GM21529 (cell line): ENCODE results near the gene TMPRSS13.
A peak's percentile ranks its signal among the peaks of the same experiment; 100 is the strongest.

Experiments used
- ATAC-seq: cut with Tn5 transposase; IDR thresholded peaks from one replicate; pipeline ENCODE4 v1.9.1; 2021; ENCODE audit not compliant: unreplicated experiment

Gene TMPRSS13

DNA sequence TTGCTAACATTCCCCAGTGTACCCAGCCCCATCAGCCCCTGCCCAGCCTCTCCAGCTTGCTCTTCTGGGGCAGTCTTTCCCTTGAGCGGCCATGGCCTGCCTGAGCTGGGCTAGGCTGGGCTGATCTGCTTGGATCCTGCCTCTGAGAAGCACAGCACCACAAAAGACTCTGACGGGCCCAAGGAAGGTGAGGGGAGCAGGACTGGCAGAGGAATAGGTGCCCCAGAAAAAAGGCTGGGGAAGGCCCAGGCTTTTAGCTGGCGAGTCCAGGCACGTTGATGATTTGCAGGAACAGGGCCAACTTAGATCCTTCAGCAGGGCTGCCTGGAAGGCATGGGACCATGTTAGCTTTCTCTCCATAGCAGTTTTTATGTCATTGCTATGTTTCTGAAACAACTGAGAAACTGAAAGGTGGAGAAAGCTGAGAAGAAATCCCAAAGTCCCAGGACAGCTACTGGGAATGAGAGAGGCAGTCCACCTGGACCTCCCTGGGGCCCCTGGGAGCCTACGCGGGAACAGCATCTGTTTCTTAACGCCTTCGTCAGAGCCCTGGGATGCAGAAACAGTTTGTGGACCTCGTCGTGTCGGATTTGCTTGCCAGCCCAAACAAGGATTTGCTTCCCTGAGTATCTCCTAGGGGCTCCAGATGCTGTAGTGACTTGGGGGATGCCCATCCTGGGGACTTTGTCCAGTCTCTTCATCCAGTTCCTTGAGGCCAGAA is 28.3 kb downstream of the TMPRSS13 start:
- no peak for ATAC-seq

DNA sequence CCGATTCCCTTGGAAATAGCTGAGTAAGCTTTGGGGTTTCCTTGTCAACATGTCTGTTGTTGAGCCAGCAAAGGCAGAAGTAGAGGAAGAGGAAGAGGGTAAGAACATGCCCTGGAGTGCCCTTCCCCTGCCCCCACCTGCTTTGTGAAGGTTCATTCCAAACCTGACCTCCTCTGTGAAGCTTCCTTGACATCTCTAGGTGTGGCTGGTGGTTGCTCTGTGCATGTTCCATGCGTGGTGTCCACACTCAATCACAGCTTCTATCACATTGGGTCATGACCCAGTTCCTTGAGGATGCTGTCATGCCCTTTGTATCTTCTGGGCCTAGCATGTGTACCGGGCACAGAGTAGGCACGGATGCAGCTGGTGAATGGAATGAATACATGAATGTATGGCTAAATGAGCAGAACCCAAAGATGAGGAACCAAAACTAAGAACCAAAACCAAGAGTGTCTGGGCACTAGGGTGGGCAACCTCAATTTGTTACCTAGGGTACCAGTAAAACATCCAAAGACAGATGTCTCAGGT is 29.0 kb downstream of the TMPRSS13 start:
- peak; percentile 55 for ATAC-seq

DNA sequence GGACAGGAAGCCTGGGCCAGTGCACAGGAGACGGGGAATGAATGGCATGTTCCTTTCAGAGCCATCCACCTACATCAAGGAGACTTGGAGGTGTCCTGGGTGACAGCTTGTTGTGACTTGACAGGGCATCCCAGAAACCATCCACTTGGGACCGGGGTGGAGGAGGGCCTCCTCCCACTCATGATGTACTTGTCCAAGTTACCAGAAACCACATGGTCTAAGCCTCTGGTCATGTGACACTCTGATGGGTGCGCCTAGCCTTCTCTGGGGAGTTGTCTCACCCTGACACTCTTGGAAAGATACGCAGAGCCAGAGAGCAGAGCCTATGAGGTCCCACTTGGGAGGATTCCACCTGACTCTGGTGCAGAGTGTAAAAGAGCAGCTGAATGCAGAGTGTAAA is 31.1 kb downstream of the TMPRSS13 start:
- ATAC-seq: no peak

DNA sequence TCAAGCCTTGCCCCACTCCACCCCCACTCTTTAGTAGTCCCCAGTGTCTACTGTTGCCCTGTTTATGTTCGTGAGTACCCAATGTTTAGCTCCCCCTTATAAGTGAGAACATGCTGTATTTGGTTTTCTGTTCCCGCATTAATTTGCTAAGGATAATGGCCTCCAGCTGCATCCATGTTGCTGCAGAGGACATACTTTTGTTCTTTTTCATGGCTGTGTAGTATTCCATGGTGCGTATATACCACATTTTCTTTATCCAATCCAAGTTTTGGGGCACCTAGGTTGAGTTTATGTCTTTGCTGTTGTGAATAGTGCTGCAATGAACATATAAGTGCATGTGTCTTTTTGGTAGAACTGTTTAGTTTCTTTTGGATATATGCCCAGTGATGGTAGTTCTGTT is 36.6 kb downstream of the TMPRSS13 start:
- ATAC-seq: no peak

DNA sequence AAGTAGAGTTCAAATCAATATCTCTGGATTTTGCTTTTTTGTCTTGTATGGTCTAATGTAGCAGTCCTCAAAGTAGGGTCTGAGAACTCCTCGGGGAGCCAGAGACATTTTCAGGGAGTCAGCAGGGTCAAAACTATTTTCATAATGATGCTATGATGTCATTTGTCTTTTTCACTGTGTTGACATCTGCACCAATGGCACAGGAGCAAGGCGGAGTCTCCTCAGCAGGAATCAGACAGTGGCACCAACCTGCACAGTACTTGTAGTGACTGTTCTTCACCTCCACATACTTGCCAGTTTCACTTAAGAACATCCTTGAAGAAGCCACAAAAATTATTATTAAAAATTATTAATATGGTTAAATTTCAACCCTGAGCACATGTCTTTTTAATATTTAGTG is 37.8 kb downstream of the TMPRSS13 start:
- ATAC-seq: no peak

DNA sequence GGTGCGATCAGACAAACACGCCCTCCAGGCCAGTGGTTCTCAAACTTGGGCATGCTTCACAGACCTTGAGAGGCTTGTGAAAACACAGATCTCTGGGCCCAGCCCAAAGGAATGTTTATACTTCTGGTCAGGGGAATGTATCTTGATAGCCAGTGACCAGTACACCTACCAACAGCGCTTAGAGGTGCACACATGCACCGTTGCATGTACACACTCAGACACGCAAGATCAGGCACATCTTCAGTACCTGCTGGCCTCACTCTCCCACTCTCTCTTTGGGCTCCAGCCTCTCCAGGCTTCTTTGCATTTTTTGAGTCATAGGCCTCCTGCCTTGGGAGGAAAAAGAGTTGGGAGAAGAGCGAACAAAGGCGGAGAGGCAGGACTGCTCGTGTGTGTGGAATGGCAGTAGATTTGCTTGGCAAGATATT is 41.0 kb downstream of the TMPRSS13 start:
- ATAC-seq: no peak

DNA sequence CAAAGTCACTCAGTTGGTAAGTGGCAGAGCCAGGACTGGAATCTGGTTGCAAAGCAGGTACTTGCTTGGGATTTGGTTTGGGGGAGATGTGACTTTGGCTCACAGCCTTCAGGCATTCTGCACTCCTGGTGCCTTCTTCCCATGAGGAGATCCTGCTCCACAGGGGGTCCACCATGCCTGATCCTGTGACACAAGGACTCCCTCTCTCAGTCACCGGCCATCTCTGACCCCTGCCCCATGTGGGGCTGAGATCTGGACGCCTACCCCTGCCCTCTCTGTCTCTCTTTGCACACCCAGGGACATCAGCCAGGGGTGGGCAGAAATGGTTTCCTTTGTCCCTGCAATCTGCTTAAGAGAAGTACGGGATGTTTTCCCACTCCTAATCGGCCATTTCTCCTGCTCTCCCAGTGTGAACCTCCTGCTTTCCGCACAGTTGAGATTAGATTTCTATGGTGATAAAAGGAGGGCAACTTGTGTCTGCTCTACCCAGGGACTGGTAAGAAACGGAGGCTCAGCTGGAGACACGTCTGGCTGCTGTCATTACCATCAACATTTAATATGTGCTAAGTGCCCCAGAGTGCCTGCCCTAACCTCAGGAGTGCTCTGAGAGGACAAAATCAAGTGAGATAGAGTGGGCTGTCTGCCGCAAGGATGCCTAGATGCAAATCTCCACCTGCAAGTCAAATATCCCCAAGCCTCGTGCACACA is 41.6 kb downstream of the TMPRSS13 start:
- no peak for ATAC-seq

DNA sequence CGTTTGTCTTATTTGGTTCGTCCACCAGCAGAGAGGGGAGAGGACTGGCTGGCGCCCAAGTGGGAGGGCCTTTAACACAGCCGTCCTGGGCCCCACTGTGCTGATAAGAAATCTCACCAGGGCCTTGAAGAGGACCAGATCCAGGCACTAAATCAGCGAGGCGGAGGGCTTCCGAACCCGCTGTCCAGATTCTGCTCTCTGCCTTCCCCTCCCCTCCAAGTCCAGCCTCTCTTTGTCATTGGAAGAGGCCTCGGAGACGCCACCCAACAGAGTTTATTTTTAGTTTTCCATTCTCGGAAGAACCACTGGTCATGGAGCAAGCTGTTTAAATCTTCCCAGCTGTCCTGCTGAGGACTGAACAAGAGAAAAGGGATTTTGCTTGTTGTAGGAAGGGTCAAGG is 43.4 kb downstream of the TMPRSS13 start:
- no peak for ATAC-seq

DNA sequence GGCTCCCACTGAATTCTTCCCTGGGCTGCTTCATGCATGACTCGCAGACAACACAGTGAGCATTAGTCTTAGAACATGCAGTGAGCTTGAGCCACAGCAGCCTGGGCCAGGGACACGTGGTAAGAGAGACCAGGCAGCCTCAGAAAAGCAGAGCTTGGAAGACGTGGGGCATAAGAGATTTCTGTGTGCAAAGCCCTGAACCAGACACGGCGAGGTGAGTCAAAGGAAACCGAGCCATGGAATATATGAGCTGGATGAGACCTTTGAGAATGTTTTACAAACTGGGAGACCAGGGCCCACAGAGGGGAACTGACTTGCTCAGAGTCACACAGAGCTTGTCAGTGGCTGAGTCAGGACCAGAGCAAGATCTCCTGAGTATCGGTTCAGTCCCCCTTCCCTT is 44.2 kb downstream of the TMPRSS13 start:
- no peak for ATAC-seq

DNA sequence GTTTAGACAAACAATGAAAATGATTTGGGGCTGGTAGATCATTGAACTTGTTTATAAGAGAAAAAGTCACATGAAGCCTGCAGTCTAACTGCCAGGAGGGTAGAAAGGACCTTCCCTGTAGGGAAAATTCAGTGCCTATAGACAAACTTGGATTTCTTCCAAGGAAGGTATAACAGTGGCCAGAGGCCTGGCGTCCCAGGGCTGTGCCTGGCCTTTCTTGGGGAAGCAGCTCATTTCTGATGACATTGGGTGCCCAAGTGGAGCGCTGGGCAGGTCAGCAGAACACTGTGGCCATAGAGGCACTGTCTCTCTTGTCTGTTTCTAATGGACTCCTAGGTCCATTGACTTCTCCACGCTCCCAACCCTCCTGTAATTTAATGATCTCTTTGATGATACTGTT is 46.1 kb downstream of the TMPRSS13 start:
- no peak for ATAC-seq

DNA sequence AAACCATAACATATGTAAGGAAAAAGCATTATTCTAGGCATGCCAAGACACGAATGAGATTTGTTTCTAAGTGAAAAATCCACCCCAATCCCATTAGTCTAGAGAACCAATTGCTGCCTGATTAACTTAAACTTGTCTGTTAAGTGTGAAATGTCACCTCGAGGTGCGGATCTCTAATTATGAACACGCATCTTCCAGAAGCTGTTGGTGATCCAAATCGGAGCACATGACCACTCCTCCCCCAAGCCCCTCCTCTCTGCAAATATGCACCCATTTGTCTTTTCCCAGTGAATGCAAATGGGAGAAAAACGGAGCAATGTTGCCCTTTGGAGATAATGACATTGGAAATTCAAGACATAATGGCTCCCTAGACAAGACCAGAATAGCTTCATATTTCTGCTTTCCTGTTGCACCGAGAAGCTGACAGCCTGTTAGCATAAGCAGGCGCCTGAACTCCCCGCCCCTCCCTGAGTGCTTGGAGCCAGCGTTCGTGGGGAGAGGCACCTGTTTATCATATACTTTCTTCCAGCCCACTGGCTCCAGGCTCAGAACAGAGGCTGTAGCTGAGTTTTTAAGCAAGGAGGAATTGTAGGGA is 46.8 kb downstream of the TMPRSS13 start:
- no peak for ATAC-seq

DNA sequence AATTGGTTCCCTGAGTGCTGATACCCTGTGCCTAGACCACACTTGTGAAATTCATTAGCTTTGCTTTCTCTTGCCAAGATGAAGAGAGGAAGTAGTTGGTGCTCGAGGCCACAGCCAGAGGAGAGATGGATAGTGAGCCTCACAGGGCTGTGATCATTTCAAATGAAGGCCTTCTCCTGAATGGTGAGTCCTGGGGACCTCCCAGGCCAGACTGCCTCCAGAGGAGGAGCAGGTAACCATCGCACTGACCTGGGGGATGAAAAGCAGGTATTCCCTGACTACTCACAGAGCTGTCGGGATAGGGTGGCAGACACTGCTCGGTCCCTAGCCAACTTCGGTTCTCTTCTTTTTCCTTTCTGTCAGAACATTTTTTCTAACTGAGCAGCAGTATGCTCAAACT is 48.0 kb downstream of the TMPRSS13 start:
- ATAC-seq: no peak

DNA sequence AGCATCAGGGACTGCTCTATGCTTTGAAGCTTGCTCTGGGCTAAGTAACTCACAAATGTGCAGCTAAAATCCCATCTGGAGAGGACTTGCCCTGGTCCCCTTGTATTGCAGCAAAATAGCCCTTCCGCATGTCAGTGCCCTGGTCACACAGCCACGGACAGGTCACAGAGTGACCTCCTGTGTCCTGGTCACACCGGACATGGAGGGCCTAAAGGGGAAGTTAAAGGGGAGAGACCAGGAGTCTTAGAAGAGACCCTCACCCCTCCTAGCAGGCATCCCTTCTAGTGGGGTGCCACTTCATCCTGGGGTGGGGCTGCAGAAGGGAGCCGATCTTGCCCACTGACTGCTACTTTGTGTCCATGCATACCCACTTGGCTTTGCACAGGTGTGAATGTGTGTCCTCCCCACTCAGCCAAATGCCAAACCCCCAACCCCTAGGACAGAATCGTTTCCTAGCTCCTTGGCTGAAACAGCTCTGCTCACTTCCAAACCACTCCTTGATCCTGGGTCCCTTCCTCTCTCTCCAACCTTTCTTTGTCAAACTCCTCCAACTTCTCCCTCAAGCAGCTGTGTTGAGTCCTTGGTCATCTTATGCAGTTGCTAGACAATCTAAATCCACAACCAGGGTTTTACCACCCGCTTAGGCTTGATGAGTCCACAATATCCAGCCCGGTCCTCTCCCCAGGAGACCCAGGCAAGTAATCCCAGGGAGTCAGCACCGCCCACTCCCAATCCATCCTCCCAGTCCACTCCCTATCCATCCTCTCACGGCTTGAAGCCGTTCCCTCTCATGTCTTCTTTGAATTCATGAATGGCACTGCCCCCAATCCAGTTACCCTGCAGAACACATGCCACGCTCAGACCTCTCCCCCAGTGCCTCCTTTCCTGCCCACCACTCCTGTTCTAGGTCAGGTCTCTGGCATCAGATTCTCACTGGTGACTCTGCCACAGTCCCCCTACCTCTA is 49.4 kb downstream of the TMPRSS13 start:
- ATAC-seq: no peak

DNA sequence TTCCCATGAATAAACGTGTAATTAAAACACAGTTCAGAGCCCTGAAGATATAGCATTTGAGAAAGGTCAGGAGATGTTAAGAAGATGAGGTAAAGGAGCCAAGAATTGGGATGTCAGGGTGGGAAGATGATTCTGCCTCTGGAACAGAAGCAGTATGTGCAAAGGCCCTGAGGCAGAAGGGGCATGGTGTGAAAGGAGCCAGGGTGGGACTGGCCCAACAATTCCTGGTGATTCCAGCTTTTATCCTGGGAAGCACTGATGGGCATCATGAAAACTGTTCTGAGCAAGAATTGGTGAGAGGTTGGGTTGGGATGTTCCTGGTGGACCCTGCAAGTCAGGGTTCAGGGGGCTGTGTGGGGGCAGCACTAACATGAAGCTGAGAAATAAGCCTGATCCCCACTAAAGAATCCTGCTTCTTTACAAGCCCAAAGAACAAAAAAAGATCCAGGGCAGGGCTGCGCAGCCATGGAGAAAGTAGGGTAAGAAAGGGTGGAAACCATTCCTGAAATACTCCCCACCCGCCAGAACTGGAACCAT is 50.2 kb downstream of the TMPRSS13 start:
- ATAC-seq: no peak

DNA sequence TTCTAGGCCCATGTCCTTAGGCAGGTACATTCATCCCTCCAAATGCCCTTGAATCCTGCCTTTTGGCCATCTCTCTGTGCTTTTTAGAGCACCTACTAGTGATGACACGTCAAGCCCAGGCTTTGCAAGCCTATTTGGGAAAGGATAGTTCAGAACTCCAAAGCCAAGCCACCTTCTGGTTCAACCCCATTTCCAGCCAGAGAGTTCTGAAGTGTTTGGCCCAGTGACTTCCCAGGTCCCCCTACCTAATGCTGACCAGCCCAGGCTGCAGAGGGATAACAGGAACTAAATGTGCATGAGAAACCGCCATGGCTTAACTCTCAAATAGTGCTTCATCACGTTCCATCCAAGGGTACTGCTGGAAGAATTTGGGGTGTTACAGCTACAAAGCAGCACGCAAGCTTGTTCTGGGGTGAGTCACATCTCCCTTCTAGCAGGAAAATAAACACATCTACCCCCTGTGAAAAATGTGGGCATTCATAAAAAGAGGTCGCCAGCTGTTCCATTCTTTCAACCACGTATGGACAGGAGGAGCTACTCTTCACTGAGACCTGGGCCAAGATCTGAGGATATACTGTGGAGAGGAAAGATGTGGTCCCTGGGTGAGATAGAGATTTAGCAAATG is 50.8 kb downstream of the TMPRSS13 start:
- no peak for ATAC-seq

DNA sequence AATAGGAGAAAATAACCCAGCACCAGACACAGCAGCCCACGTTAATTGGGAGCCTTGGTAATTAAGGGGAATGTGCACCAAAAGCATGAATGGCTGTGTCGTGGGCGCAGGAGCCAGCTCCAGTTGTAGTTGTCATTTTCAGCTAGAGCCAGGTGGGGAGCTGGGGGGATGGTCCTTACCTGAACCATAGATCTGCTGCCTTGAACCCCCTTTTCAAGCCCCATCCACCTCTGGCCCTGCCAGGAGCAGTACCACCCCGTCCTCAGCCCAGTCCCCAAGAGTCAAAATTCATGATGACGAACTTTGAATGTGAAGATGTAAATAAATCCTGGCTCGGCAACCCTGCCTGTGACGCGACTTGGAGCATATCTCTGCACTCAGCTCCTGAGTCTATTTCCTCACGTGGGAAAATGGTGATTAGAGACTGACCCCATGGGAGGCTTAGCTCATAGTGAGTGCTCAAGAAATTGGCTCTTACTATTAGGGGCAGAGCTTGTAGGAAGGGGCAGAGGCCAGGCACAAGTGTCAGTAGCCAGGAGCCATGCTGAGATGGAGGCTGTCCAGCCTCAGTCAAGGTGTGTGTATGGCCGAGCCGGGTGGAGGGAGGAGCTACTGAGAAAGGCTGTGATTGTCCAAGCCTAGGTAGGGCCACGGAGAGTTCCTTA is 52.0 kb downstream of the TMPRSS13 start:
- ATAC-seq: no peak

DNA sequence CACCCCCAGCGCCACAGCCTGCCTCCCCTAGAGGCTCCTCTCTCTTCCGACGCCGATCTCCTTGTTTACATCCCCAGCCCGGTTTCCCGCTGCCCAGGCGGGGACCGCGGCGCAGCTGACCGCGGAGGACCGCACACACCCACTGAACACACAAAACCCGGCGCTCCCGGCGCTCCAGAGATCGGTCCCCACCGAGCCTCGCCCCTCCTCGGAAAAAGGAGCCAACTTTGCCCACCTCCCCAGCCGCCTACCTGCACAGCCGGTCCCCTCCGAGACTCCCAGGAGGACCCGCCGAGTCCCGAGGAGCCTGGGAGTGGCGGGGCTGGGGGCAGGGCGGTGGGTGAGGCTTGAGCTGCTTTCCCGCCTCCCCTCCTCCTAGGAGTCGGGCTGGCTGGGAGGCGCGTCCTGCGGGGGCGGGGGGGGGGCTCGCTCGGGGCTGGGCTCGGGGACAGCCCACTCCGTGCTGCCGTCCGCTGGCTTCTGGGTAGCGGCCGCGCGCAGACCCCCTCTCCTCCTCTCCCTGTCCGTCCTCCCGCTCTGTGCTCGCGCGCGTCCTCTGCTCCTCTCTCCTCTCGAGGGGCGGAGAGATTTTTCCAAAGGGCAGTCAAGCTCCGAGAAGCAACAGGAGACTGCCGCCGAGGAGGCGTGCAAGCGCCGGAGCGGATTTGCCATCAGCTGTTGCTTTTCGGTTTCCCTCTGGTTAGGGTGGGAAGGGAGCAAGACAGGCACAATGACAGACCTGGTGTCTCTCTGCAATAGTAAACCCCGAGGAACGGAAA is 52.7 kb downstream of the TMPRSS13 start, which contains the start of gene FXYD6:
FXYD6 (minus strand) TSS at position 318 of the 779 bp plus-strand sequence. CDS start 33,882 bp downstream, outside the sequence.
- ATAC-seq: no peak

DNA sequence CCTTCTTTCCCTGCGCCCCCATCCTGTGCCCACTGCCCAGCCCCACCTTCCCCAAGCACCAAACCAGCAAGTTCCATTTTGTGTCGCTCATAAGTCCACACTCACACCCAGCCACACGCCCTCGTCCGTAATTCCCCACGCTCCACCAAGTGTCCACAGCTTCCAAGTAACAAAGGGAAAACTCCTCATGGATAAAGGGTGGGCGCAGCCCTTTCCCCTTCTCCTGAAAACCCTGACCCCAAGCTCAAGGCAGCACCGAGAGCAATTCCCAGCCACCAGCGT is 53.2 kb downstream of the TMPRSS13 start:
- no peak for ATAC-seq
